GM13977 (cell line): ENCODE results near the gene SPEG.
"Not testable (repeated sequence)": the region's sequence is repeated elsewhere in the genome, so short reads cannot be mapped to it uniquely, and the experiment has no call there.

Experiments
- DNase-seq: peaks from one replicate; pipeline ENCODE4 v3.0.0; 2012; ENCODE audit warnings: low spot score
- CTCF ChIP-seq: IDR thresholded peaks from 2 replicates; pipeline ENCODE4 v1.5.1; 2012; ENCODE audit warnings: mild to moderate bottlenecking, control low read depth; ENCODE audit not compliant: insufficient read depth; ENCODE audit errors: extremely low read depth, missing control alignments
- in situ Hi-C: fragments of 300-500 bp; cut with MboI; formaldehyde crosslinking; loops from one replicate; pipeline ENCODE4 v1.12.0; 2022; ENCODE audit warnings: low sequenced_read_pairs, low pct_unique_long_range_greater_than_20kb, mixed read lengths, inconsistent platforms; ENCODE audit not compliant: unreplicated experiment

The SPEG gene

GRCh38 chr2:219404954-219405353 lies 29.7 kb upstream of the SPEG start:
- no peak for TF ChIP-seq CTCF
- DNase-seq = no peak
- in situ Hi-C loops = loop anchor here (10.0 kb wide), 1 partner anchor 130 kb away; no protein-coding TSS in a partner anchor

- in situ Hi-C loops = loop anchor here (10.0 kb wide), 1 partner anchor 129 kb away; no protein-coding TSS in a partner anchor
- DNase-seq = no peak
- no peak for TF ChIP-seq CTCF
Measured at GRCh38 chr2:219405451-219405850, 29.2 kb upstream of the SPEG start.

- DNase-seq = no peak
- in situ Hi-C loops = loop anchor here (10.0 kb wide), 1 partner anchor 129 kb away; no protein-coding TSS in a partner anchor
Measured at GRCh38 chr2:219405958-219406860, 28.4 kb upstream of the SPEG start.

GRCh38 chr2:219406861-219407230 lies 27.8 kb upstream of the SPEG start:
- in situ Hi-C loops = loop anchor here (10.0 kb wide), 1 partner anchor 128 kb away; no protein-coding TSS in a partner anchor
- DNase-seq = no peak

More at GRCh38 chr2:219405958-219406860, 28.4 kb upstream of the SPEG start:
- no peak for TF ChIP-seq CTCF

GRCh38 chr2:219407343-219407742 lies 27.3 kb upstream of the SPEG start:
- in situ Hi-C loops = loop anchor here (10.0 kb wide), 1 partner anchor 127 kb away; no protein-coding TSS in a partner anchor

More at GRCh38 chr2:219406861-219407230, 27.8 kb upstream of the SPEG start:
- no peak for TF ChIP-seq CTCF

GRCh38 chr2:219408204-219408603 lies 26.4 kb upstream of the SPEG start:
- in situ Hi-C loops = loop anchor here (10.0 kb wide), 1 partner anchor 127 kb away; no protein-coding TSS in a partner anchor
- TF ChIP-seq CTCF = no peak
- no peak for DNase-seq

More at GRCh38 chr2:219407343-219407742, 27.3 kb upstream of the SPEG start:
- DNase-seq = not testable (repeated sequence)

GRCh38 chr2:219408631-219409030 lies 26.0 kb upstream of the SPEG start:
- in situ Hi-C loops = loop anchor here (10.0 kb wide), 1 partner anchor 126 kb away; no protein-coding TSS in a partner anchor
- DNase-seq = no peak
- TF ChIP-seq CTCF = no peak
